GM12891 (cell line): Measurements from ENCODE around the gene WWP2.

Experiments used
- DNase-seq: peaks from one replicate; pipeline ENCODE4 v3.0.0; 2011; ENCODE audit warnings: low spot score; ENCODE audit not compliant: insufficient read length
- FAIRE-seq: peaks from 2 replicates; lab custom pipeline; 2011; peaks lifted over from hg19 to GRCh38; lab: Jason Lieb, UNC
- PAX5 ChIP-seq: IDR thresholded peaks from 2 replicates; pipeline ENCODE4 v1.6.1; 2011; ENCODE audit warnings: low read length, moderate library complexity, mild to moderate bottlenecking; ENCODE audit not compliant: insufficient read depth, severe bottlenecking
- POLR2A ChIP-seq: IDR thresholded peaks from 2 replicates; pipeline ENCODE4 v1.6.1; 2011; ENCODE audit warnings: low read depth, low read length, control low read depth
- POLR2AphosphoS5 ChIP-seq: IDR thresholded peaks from 2 replicates; pipeline ENCODE4 v1.6.1; 2011; ENCODE audit warnings: low read depth, low read length, control low read depth
- POU2F2 ChIP-seq: IDR thresholded peaks from 2 replicates; pipeline ENCODE4 v1.6.1; 2011; ENCODE audit warnings: low read depth, mild to moderate bottlenecking, control low read depth, low read length, moderate library complexity
- SPI1 ChIP-seq: IDR thresholded peaks from 2 replicates; pipeline ENCODE4 v1.6.1; 2011; ENCODE audit warnings: low read depth, low read length, control low read depth
- TAF1 ChIP-seq: IDR thresholded peaks from 2 replicates; pipeline ENCODE4 v1.6.1; 2011; ENCODE audit warnings: low read depth, low read length, control low read depth

WWP2 gene

DNA sequence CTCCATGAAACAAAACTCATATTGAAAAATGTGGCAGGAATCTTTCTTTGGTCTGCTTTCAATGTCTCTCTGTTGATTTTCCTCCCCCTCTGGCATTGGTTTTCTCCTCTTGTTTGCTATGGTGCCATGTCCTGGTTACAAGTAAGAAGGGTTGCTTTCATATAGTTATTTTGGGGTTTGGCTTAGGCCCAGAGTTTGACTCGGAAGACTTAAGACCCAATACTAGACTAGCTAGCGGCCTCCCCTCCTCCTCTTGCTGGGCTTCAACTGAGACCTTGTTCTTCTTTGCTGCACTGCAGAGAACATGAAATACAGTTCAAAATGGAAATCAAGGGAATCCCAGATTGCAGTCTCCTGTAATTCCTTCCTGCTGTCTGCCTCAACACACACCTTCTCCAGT is 159.0 kb downstream of the WWP2 start:
- no peak for FAIRE-seq

DNA sequence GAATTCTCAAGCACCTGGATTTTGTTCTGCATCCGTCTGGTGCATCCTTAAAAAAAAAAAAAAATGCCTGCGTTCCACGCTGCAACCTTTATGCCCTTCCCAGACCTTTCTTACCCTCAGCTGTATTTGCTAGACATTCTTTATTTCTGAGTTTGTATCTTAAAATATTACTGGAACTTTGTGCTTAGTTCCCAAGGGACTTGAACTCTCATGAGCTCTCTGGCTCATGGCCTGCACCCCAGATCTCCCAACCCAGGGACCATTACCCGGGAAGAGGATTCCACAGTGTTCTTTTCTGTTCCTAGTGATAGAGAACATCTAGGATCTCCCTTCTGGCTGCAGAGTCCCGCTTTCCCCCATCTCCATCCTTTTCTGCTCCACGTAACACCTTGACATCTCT is 160.1 kb downstream of the WWP2 start:
- no peak for FAIRE-seq

More for the DNA sequence above, 159.0 kb downstream of the WWP2 start:
- TF ChIP-seq POU2F2 (no peak), POLR2A (no peak), POLR2AphosphoS5 (no peak), TAF1 (no peak), SPI1 (no peak), PAX5 (no peak)
- no peak for DNase-seq

DNA sequence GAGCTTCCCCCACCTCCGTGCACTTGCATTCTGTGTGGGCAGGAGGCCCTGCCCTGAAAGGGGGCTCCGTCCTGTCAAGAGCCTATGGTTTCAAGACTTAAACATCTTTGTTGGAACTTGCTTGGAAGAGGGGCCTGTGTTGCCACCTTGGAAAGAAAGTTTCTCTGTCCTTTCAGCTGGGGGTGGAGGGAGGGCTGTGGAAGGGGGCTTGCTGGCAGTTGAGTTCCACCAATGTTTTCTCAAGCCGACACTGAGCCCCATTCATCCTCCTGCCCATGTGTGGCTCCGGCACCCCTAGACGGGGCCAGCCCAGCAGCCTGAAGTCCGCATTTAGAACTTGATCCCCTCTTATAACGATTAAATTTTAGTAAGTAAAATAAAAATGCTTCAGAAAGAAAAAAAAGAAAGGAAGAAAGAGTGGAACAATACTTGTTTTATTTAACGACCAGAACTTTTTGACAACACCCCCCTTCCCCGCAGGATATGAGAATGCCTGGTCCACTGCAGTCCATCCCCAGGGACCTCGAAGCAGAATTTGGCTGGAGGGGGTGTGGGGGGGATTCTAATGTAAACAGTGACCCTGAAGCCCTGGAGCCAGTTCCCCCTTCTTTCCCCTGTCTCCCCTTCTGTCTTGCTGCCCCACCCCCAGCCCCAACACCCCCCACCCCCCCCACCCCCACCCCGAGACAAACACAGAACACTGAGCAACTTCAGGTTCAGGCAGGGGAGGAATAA is 162.1 kb downstream of the WWP2 start:
- TF ChIP-seq TAF1 = no peak
- no peak for TF ChIP-seq POLR2A
- TF ChIP-seq SPI1 = no peak
- no peak for TF ChIP-seq POU2F2
- no peak for TF ChIP-seq POLR2AphosphoS5
- TF ChIP-seq PAX5 = no peak
- DNase-seq = no peak
- no peak for FAIRE-seq

More for the DNA sequence above, 160.1 kb downstream of the WWP2 start:
- TF ChIP-seq TAF1 (no peak), PAX5 (no peak), SPI1 (no peak), POU2F2 (no peak), POLR2A (no peak), POLR2AphosphoS5 (no peak)
- no peak for DNase-seq

DNA sequence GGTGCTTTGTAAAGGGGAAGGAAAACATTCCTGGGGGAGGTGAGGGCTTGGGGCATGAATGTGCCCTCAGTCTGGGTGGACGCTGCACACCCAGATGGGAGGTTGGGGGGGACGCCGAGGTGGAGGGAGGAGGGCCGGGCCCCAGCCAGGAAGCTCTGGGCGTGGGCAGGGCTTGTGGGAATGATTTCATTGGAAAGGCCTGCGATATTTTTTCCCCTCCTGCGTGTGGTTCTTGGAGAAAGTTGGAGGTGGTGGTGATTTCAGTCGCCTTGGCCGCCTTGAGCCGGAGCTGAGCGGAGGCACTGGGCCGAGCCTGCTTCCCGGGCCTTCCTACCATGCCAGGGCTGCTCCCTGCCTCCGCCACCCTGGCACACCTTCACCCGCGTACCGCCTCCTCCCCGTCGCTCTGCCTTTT is 162.7 kb downstream of the WWP2 start:
- no peak for TF ChIP-seq TAF1
- no peak for TF ChIP-seq POU2F2
- TF ChIP-seq SPI1 = no peak
- TF ChIP-seq POLR2A = no peak
- TF ChIP-seq PAX5 = no peak
- TF ChIP-seq POLR2AphosphoS5 = no peak
- FAIRE-seq = no peak
- DNase-seq = no peak

DNA sequence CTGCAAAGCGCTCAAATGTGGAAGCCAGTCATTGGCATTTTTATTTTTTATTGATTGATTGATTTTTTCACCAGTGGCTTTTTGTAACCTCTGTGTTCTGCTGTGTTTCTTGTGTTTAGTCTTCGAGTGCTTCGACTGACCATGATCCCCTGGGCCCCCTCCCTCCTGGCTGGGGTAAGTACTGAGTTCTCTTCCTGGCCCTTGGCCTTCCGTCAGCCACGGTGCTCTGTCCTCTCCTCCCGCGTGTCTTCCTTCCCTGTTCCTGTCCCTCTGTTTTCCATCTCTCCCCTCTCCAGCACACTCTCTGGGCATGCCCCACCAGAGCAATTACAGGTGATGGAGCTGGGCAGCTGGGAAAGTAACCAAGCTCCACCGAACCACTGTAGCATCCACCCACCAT is 163.2 kb downstream of the WWP2 start:
- FAIRE-seq (no peak), DNase-seq (no peak)
- TF ChIP-seq POLR2A = no peak
- TF ChIP-seq PAX5 = no peak
- TF ChIP-seq TAF1 = no peak
- no peak for TF ChIP-seq POU2F2
- TF ChIP-seq SPI1 = no peak

DNA sequence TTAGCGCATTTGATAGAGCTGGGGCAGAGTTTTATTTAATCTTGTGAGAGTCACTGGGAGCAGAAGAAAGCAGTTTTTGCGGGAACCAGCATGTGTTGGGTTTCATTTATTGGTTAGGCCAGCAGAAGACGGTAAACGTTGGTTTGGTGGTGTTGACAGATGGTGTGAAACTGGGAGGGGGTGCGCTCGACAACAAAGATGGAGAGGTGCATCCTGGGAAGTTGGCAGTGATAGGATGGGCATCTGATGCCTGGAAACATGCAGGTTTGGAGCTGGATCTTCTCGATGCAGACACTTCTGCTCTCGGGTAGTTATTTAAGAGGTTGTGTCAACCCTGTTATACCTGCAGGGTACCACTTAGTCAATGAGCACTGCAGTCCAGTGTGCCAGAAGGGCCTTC is 164.1 kb downstream of the WWP2 start:
- FAIRE-seq = no peak
- no peak for TF ChIP-seq POLR2AphosphoS5

DNA sequence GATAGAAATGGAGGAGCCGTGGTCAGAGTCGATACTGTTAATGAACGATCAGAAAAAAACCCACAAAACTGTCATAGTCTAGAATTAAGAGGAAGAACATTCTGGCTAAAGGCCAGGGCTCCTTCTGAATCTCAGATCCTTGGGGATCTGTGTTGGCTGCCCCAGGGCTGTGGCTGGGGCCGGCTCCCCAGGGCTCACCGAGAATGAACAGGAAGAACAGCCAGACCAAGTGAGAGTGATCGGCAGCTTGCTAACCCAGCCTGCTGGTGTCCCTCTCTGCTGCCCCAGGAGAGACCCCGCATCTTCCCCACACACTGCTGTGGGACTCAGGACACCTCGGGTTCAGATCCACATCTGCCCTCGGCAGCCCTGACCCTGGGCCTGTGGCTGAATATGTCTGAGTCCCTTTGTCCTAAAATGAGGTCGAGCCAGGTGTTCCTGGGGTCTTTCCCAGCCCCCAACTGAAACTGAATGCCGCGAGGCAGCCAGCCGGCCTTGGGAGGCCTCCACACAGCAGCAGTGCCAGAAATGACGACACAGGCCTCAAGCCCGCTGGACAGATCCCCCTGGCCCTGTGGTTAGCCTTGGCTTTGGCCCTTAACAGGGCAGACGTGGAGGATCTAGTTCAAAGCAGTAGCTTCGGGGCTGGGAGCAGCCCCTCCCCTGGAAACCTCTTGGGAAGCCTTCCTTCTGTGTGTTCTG is 165.1 kb downstream of the WWP2 start:
- no peak for DNase-seq
- FAIRE-seq = no peak
- no peak for TF ChIP-seq POU2F2
- TF ChIP-seq SPI1 = no peak
- no peak for TF ChIP-seq PAX5
- TF ChIP-seq TAF1 = no peak
- TF ChIP-seq POLR2AphosphoS5 = no peak
- no peak for TF ChIP-seq POLR2A

More for the DNA sequence above, 164.1 kb downstream of the WWP2 start:
- no peak for DNase-seq

DNA sequence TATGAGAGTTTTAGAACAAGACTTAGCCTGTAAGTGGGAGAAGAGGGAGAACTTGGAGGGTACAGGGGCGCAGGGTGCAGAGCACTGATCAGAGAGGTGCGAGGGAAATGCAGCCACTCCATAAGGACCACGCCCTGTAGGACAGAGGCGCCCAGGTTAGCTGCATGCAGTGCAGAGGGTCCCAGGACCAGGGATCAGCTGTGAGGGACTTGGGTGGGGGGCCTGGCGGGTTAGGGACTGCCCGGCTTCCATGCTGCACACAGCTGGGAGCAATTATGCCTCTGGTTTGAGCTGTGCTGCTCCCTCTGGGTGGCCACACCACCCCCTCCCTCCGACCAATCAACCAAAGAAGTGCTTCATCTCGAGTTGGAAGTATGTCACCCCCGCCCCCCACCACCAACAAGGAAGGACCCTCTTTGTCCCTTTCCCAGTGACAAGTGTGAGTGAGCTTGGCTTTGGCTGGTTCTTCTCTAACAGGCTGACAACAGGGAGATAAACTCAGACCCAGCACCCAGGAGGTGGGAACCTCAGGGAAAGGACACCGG is 166.8 kb downstream of the WWP2 start:
- DNase-seq (no peak), FAIRE-seq (no peak)
- no peak for TF ChIP-seq PAX5
- TF ChIP-seq TAF1 = no peak
- no peak for TF ChIP-seq SPI1
- TF ChIP-seq POLR2AphosphoS5 = no peak
- TF ChIP-seq POU2F2 = no peak
- TF ChIP-seq POLR2A = no peak

DNA sequence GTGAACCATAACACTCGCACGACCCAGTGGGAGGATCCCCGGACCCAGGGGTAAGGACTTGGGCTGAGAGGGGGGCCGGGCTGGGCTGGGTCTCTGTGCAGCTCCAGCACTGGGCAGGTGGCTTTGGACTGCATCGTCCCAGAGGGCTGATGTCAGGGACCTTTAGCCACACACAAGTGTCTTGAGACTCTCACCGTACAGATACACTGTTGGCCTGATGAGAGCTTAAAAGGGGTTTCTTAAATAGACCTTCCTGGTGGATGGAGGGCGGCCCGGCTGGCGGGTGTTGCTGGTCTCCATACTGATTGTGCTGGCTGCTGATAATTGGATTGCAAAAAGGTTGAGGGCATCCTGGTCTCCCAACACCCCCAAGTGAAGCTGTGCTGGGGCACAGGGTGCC is 167.3 kb downstream of the WWP2 start:
- FAIRE-seq = no peak
- no peak for DNase-seq
- no peak for TF ChIP-seq POLR2A
- no peak for TF ChIP-seq TAF1
- no peak for TF ChIP-seq PAX5
- TF ChIP-seq POLR2AphosphoS5 = no peak
- TF ChIP-seq SPI1 = no peak
- TF ChIP-seq POU2F2 = no peak
